Measurements from ENCODE around the gene DOCK3.

DNA sequence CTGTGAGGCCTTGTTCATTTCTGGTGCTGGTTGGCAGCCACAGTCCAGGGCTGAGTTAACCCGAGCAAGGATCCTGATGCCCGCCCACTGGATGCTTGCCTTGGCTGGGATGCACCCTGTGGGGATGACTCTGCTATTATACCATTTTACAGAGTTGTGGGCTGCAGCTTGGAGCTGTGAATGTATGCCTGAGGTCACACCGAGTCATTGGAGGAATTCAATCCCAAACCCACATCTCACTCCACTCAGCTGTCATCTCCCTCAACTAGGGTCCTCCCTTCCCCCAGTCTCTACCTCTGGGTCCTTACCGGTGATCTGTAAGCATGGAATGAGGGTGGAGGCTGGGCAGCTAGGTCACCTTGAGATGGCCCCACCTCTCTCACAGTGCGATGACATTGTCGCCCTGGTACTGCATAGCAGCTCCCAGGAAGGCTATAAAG, 35.7 kb upstream of the DOCK3 start:
- TF ChIP-seq POLR2A (IDR thresholded peaks at IDR 0.05; ENCODE audit: low read depth, low read length) (no peak), POLR2AphosphoS5 (IDR thresholded peaks at IDR 0.05; ENCODE audit: low read depth, low read length) (no peak)
